NCI-H1694 treated with DMSO at 0.1 percent for 48 hours (cell line): ENCODE measurements around the gene GPR171.
"Not testable (repeated sequence)": the region's sequence is repeated elsewhere in the genome, so short reads cannot be mapped to it uniquely, and the experiment has no call there.

ENCODE experiments used
- DNase-seq: peaks from one replicate; lab custom pipeline; 2025; lab: John Stamatoyannopoulos, UW

Gene GPR171

GRCh38 chr3:151175952-151176351 lies 27.1 kb downstream of the GPR171 start:
- DNase-seq = no peak

DNA sequence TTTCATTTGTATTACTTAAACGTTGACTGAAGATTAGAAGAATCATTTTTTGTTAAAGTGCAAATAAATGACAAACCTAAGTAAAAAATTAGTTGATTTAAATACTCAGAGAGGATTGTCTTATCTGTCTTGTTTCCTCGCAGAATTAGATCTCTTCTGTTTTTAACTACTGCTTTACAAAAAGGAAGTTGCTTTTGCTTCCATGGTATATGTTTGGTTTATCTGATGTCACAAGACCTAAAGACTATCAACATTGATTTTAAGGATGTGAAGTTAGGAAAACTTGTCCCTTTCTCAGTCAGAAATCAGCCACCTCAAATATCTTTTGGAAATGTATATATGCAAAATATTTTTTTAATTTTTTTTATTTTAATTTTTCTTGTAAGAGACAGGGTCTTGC lies 28.7 kb downstream of the GPR171 start:
- DNase-seq = no peak

DNA sequence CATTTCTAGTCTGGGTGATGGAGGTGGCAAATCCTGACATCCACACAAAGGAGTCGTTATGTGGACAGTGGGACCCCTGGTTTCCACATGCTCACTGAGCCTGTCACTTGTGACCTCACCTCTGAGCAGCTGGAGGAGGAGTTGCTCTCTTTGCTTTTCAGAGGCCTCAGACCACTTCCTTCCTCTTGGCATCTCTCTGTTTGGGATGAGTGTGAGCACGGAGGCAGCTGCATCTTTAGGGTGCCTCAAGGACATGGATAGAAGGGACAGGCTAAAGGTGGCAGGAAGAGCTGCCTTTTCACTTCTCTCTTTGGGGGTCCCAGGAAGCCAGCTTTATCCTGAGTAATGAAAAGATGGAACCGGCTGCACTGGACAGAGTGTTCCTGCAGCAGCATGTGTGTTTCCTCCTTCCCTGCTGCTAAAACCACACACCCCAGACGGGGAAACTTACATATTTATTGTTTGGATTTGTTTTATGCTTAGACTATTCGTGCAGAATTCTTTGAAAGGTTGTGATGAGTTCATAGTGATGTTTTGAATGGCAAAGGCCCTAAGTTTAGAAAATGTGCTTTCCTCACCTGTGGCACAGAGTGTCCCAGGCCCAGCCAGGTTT lies 31.8 kb downstream of the GPR171 start:
- no peak for DNase-seq

DNA sequence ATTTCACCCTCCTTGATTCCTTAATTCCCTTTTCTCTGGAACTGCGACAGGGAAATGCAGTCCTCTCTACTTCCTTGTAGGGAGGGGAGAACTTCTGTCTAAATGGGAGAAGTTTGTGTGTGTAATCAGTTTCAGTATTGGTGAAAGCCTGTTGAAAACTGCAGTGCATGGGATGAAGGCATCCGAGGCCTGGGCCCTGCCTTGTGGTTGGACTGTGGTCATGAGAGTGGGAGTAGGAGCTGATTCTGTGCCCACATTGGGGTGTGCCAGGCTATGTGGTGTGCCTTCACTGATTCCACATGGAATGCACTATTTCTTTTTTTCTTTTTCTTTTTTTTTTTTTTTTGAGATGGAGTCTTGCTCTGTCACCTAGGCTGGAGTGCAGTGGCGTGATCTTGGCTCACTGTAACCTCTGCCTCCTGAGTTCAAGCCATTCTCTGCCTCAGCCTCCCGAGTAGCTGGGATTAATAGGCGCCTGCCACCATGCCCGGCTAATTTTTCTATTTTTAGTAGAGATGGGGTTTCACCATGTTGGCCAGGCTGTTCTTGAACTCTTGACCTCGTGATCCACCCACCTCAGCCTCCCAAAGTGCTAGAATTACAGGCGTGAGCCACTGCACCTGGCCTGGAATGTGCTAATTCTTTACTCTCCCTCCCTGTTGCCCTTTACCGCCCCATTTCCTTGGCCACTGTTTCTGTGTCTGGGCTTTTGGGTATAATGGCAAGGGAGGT lies 32.9 kb downstream of the GPR171 start:
- not testable (repeated sequence) for DNase-seq

DNA sequence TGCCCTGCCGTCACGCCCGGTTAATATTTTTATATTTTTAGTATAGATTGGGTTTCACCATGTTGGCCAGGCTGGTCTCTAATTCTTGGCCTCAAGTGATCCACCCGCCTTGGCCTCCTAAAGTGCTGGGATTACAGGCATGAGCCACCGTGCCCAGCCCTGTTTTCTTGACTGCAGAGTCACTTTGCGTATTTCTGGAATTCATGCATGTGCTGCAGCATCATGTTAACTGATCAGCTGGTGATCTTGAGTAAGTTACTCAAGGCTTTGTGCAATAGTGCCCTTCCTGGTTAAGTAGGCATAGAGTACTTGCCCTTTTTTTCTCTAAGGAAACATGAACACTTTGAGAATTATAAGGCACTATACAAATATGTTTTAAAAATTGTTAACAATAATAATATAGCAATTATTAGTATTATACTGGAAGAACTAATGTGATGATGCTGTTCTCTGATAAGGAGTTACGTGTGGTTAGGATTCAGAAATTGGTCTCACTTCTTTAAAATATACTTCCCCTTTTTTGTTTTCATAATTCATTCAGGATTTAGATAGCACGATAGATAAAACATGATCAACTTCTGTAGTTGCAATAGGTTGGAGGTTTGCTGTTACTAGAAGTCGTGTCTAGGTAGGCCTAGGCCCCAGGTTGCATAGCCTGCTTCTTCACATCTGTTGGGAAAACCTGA lies 33.6 kb downstream of the GPR171 start:
- DNase-seq = peak; percentile 3

DNA sequence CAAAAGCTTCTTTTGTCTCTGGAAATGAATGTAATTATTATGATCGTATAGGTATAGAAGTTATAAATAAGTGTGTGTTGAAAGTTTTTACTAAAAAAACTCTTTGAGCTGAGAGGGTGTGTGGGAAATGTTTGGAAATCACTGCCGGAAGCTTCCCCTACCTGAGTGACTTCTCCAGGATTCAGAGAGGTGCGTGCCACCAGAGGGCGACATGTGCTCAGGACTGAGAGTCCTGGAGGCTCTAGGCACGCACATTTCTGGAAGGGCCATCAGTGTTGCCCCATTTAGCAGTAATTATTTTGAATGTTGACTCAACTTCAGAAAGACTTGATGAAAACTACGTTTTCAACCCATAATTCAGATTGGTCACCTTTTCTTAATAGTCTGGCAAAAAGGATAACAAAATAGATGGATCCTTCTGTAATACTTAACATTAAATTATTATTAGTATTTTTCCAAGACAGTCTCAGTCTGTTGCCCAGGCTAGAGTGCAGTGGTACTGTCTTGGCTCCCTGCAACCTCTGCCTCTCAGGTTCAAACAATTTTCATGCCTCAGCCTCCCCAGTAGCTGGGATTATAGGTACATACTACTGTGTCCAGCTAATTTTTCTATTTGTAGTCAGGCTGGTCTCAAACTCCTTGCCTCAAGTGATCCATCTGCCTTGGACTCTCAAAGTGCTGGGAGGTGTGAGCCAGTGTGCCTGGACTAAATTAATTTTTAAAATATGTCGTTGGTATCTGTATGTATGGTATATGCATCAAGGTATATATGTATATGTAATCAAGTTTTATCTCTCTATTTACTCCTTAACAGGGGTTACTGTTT lies 34.5 kb downstream of the GPR171 start:
- DNase-seq = peak; percentile 34

DNA sequence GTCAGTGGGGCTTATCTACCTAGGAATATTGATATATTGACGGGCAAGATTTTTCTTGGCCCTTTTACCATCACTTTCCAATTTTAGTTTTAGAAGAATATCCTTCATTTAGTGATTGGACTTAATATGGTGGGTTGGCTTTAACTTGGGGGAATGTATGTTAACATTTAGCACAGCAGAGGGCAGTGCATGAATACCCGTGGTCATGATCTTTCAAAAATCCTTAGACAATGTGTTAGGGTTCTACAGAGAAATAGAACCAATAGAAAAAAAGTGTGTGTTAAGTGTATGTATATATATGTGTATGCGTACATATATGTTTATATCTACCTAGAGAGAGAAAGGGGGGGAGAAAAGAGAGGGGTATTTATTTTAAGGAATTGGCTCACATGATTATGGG lies 36.9 kb downstream of the GPR171 start:
- no peak for DNase-seq

GRCh38 chr3:151165226-151165625 lies 37.8 kb downstream of the GPR171 start:
- DNase-seq = no peak

DNA sequence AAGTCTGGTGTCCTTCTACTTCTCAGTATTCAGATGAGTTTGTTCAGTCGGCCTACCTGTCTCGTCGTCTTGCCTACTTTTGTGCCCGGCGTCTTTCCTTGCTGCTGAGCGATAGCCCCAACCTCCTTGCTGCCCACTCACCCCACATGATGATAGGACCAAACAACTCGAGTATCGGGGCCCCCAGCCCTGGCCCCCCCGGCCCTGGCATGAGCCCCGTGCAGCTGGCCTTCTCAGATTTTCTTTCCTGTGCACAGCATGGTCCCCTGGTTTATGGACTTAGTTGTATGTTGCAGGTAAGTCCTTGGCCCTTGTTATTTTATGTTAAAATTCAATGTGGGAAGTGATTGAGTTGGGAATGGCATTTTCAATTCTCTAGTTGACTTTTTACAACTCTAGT lies 43.2 kb downstream of the GPR171 start:
- DNase-seq = no peak

DNA sequence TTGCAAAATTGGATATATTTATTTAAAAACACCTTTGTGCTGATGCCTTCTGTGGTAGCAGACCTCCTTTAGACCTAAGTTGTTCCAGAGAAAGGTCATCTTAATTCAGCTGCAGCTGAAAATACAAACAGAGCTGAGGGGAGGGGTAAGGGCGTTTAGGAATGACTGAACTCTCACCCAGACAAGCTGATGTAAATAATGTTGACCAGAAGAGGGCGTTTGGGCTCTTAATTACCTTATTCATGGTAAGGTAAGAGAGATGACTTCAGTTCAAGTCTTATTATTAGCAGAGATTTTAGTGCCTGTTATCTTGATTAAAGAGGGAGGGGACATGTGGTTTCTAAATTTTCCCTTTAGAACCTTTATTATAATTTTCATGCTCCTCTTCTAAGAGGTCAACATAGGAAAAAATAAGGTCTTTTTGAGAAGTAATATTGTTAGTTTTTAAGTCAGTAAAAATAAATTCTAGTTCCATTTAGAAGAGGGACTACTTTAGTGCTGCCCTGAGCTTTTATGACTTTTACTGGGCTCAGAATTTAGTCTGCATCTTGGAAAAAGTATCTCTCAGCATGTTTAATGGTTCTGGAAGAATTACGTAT lies 46.3 kb downstream of the GPR171 start:
- DNase-seq = peak; percentile 74

DNA sequence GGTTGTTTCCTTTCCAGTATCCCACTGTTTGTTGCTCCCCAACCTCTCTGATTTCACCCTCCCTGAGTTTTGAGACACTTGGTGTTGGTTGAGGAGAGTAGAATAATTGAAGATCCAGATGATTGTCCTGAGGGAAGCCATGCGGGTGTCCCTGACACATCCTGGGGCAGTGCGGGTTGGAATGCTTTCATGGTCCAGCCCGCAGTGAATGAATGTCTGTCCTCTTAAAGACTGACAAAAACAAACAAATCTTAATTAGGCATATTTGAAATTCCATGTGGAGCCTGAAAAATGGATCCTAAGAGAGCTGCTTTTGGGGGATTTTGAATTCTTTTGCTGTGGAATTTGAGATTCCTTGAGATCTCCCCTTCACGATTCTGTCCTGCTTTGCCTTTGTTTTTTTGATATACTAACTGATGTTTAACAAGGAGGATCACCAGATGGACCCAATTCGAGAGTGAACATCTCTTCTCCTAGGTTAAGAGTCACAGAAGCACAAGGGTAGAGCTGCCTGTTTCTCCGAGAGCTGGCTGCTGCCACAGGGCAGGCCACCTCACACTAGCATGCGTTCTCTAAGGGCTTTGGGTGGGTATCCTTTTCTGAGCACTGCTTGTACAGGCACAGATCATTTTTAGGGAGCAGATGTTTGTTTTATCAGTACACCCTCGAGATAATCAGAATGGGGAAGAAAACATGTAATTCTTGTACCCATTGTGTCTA lies 47.4 kb downstream of the GPR171 start:
- DNase-seq = no peak

GRCh38 chr3:151154566-151154965 lies 48.5 kb downstream of the GPR171 start:
- DNase-seq = no peak

DNA sequence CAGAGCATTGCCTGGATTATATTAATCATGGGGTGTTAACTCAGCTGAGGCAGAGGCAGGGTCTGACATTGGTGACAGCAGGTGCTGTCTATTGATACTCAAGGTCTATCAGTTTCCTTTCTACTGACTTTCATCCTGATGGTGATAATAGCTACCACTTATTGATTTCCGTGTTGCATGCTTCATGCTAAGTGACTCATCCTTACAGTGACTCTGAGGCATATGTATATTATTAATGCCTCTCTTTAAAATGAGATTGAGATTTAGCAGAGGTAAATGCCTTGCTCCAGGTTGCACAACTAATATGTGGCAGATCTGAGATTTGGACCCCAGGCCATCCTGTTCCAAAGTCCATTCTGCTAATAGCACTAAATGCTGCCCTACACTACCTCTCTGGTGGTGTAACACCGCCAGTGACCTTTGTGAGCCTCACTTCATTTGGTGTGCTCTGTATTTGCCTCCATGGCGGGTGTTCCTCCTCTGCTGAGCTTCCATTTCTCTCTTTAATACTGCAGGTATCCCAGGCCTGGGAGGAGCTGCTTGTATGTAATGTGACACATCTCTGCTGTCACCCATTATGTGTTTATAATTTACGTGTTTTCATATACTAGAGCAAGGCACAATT lies 50.4 kb downstream of the GPR171 start:
- DNase-seq = no peak
